GM23248 (cell line): ENCODE data around the gene GTF2IRD1. TPM values are rescaled to one million over a fixed set of nuclear protein-coding genes. Genes with fewer than 3 reads are reported as not detected.

ENCODE experiments used
- DNase-seq: peaks from one replicate; pipeline ENCODE4 v3.0.0-alpha.2; 2015
- H2AFZ ChIP-seq: fragments of 200-600 bp; sonication (generic); 2 replicates; pipeline ENCODE4 v1.6.1; 2016; ENCODE audit warnings: antibody characterized with exemption
- H3F3A ChIP-seq: fragments of 200-600 bp; sonication (generic); 2 replicates; pipeline ENCODE4 v1.6.1; 2016; ENCODE audit warnings: mild to moderate bottlenecking, antibody characterized with exemption, mixed run types; ENCODE audit not compliant: insufficient read depth
- H3K27ac ChIP-seq: fragments of 200-600 bp; sonication (generic); 2 replicates; pipeline ENCODE4 v1.5.1; 2016; ENCODE audit warnings: mild to moderate bottlenecking
- H3K27me3 ChIP-seq: fragments of 200-600 bp; sonication (generic); replicated peaks from 2 replicates; pipeline ENCODE4 v1.6.1; 2016; ENCODE audit warnings: mild to moderate bottlenecking; ENCODE audit not compliant: insufficient read depth
- H3K36me3 ChIP-seq: fragments of 200-600 bp; sonication (generic); 2 replicates; pipeline ENCODE4 v1.6.1; 2016; ENCODE audit warnings: low read depth, mild to moderate bottlenecking
- H3K4me1 ChIP-seq: fragments of 200-600 bp; sonication (generic); 2 replicates; pipeline ENCODE4 v1.6.1; 2016; ENCODE audit warnings: mild to moderate bottlenecking; ENCODE audit not compliant: insufficient read depth
- H3K4me2 ChIP-seq: fragments of 200-600 bp; sonication (generic); one replicate; pipeline ENCODE4 v1.6.1; 2016; ENCODE audit warnings: mild to moderate bottlenecking; ENCODE audit not compliant: unreplicated experiment
- H3K4me3 ChIP-seq: fragments of 200-600 bp; sonication (generic); 2 replicates; pipeline ENCODE4 v1.5.1; 2016; ENCODE audit warnings: mild to moderate bottlenecking
- H3K79me2 ChIP-seq: fragments of 200-600 bp; sonication (generic); 2 replicates; pipeline ENCODE4 v1.6.1; 2016; ENCODE audit warnings: mild to moderate bottlenecking; ENCODE audit not compliant: insufficient read depth
- H3K9ac ChIP-seq: fragments of 200-600 bp; sonication (generic); 2 replicates; pipeline ENCODE4 v1.6.1; 2016; ENCODE audit warnings: mild to moderate bottlenecking
- H3K9me2 ChIP-seq: fragments of 200-600 bp; sonication (generic); 2 replicates; pipeline ENCODE4 v1.6.1; 2016; ENCODE audit warnings: mixed run types, mild to moderate bottlenecking, moderate library complexity; ENCODE audit not compliant: insufficient read depth
- H3K9me3 ChIP-seq: fragments of 200-600 bp; sonication (generic); one replicate; pipeline ENCODE4 v1.6.1; 2017; ENCODE audit warnings: low read depth
- H4K20me1 ChIP-seq: fragments of 200-600 bp; sonication (generic); 2 replicates; pipeline ENCODE4 v1.6.0; 2016; ENCODE audit not compliant: insufficient read depth
- EZH2 ChIP-seq: fragments of 200-600 bp; sonication (generic); IDR thresholded peaks from 2 replicates; pipeline ENCODE4 v1.6.1; 2018; ENCODE audit warnings: antibody characterized with exemption, mild to moderate bottlenecking; ENCODE audit not compliant: insufficient read depth, poor library complexity, severe bottlenecking
- EZH2phosphoT487 ChIP-seq: fragments of 200-600 bp; sonication (generic); IDR thresholded peaks from 2 replicates; pipeline ENCODE4 v1.6.1; 2018; ENCODE audit warnings: antibody characterized with exemption, moderate library complexity, mild to moderate bottlenecking, low read depth; ENCODE audit not compliant: insufficient read depth
- WGBS, 2 experiments: methylation state at CpG; one replicate each; pipeline ENCODE4 v1.1.6; 2015 to 2017; ENCODE audit warnings: low lambda C conversion rate in 2 of 2, low coverage in 1 of 2; ENCODE audit errors: missing lambda C conversion rate in 2 of 2; 5-methylcytosine and 5-hydroxymethylcytosine counted together
- in situ Hi-C: fragments of 300-500 bp; cut with MboI; formaldehyde crosslinking; loops from 2 replicates; pipeline ENCODE4 v1.15.0; 2020
- polyA plus RNA-seq: library from polyadenylated mRNA; unstranded; fragments of >200 nt; fragmentation: Nextera tagmentation; extraction: Ambion mirVana; gene quantifications from 2 replicates; pipeline ENCODE4 v1.2.1, GENCODE V29; 2016
- total RNA-seq: library from RNA; depleted of rRNA; stranded (reverse); fragments of >200 nt; shearing (Covaris generic); gene quantifications from 2 replicates; pipeline ENCODE4 v1.2.3, GENCODE V29; 2014

GTF2IRD1 gene
- total and polyA plus RNA-seq, 2 experiments from 2014 or later = 3.7 to 6.6 TPM

- H3K9me2 ChIP-seq = no peaks in the 10 kb centered on the region
- H3K27ac ChIP-seq = no peak overlapping the region
- peaks cover 37% of the 10 kb centered on the region for H3K79me2 ChIP-seq
- in situ Hi-C loops = no loop called here
- H2AFZ ChIP-seq = no peak overlapping the region
- WGBS, 2 experiments = 90 to 92% methylated on average over 15 of the region's 15 CpGs
- no peak overlapping the region for H3K4me2 ChIP-seq
- no peaks in the 10 kb centered on the region for H3K9me3 ChIP-seq
- no peak overlapping the region for H3K9ac ChIP-seq
- TF ChIP-seq EZH2 (no peak), EZH2phosphoT487 (no peak)
- no peaks in the 10 kb centered on the region for H3K27me3 ChIP-seq
- no peaks in the 10 kb centered on the region for H3K36me3 ChIP-seq
- no peak for DNase-seq
- no peaks in the 10 kb centered on the region for H4K20me1 ChIP-seq
- no peaks in the 10 kb centered on the region for H3K4me1 ChIP-seq
- H3K4me3 ChIP-seq = no peak overlapping the region
- no peaks in the 10 kb centered on the region for H3F3A ChIP-seq
Observed at GRCh38 chr7:74461970-74462706, 8.4 kb downstream of the GTF2IRD1 start.

- Histone ChIP-seq H4K20me1 (no peaks in the 10 kb centered on the region), H3K27me3 (no peaks in the 10 kb centered on the region), H3K4me3 (no peak overlapping the region), H3K4me1 (no peaks in the 10 kb centered on the region), H3F3A (no peaks in the 10 kb centered on the region), H3K36me3 (no peaks in the 10 kb centered on the region), H3K4me2 (no peak overlapping the region), H2AFZ (no peak overlapping the region), H3K9ac (no peak overlapping the region), H3K27ac (no peak overlapping the region), H3K79me2 (peaks cover 37% of the 10 kb centered on the region), H3K9me2 (no peaks in the 10 kb centered on the region), H3K9me3 (no peaks in the 10 kb centered on the region)
- no peak for DNase-seq
- no peak for TF ChIP-seq EZH2
- in situ Hi-C loops = no loop called here
- WGBS, 2 experiments = 88 to 89% methylated on average over 11 of the region's 11 CpGs
Observed at GRCh38 chr7:74462707-74463100, 9.0 kb downstream of the GTF2IRD1 start.

- Histone ChIP-seq H4K20me1 (no peaks in the 10 kb centered on the region), H2AFZ (no peak overlapping the region), H3K4me3 (no peak overlapping the region), H3K9me3 (no peaks in the 10 kb centered on the region), H3K27me3 (no peaks in the 10 kb centered on the region), H3K36me3 (no peaks in the 10 kb centered on the region), H3K9ac (no peak overlapping the region), H3K4me2 (no peak overlapping the region), H3F3A (no peaks in the 10 kb centered on the region), H3K9me2 (no peaks in the 10 kb centered on the region), H3K27ac (no peak overlapping the region), H3K79me2 (peaks cover 42% of the 10 kb centered on the region), H3K4me1 (no peaks in the 10 kb centered on the region)
- DNase-seq = no peak
- 89 to 90% methylated on average over 7 of the region's 7 CpGs for WGBS, 2 experiments
- in situ Hi-C loops = no loop called here
- no peak for TF ChIP-seq EZH2phosphoT487
- TF ChIP-seq EZH2 = no peak
Observed at GRCh38 chr7:74464931-74465886, 11.5 kb downstream of the GTF2IRD1 start.

GRCh38 chr7:74466196-74466813 lies 12.6 kb downstream of the GTF2IRD1 start:
- Histone ChIP-seq H3K9me2 (no peaks in the 10 kb centered on the region), H3K9ac (no peak overlapping the region), H3K36me3 (no peaks in the 10 kb centered on the region), H3K27me3 (no peaks in the 10 kb centered on the region), H3K4me1 (no peaks in the 10 kb centered on the region), H3K27ac (no peak overlapping the region), H3K79me2 (peaks cover 38% of the 10 kb centered on the region), H2AFZ (no peak overlapping the region), H3K4me3 (no peak overlapping the region), H3K9me3 (no peaks in the 10 kb centered on the region), H3K4me2 (no peak overlapping the region), H3F3A (no peaks in the 10 kb centered on the region), H4K20me1 (no peaks in the 10 kb centered on the region)
- in situ Hi-C loops = no loop called here
- 68 to 75% methylated on average over 21 of the region's 21 CpGs for WGBS, 2 experiments
- no peak for DNase-seq
- TF ChIP-seq EZH2 (no peak), EZH2phosphoT487 (no peak)
